Keratinocyte (primary cell): ENCODE results near the gene SATB2. TPM values are rescaled to one million over a fixed set of nuclear protein-coding genes. Genes with fewer than 3 reads are reported as not detected.
A peak's percentile ranks its signal among the peaks of the same experiment; 100 is the strongest.

Source experiments
- DNase-seq: peaks from one replicate; pipeline ENCODE4 v3.0.0-alpha.2; 2011; ENCODE audit warnings: low read depth, missing footprints, low spot score
- FAIRE-seq: peaks from 2 replicates; lab custom pipeline; 2011; peaks lifted over from hg19 to GRCh38; lab: Jason Lieb, UNC
- H2AFZ ChIP-seq: 2 replicates; pipeline ENCODE4 v1.6.0; 2012; ENCODE audit warnings: low read length, control low read depth, inconsistent platforms; ENCODE audit not compliant: control insufficient read depth
- H3K27ac ChIP-seq: 2 replicates; pipeline ENCODE4 v1.5.1; 2011; ENCODE audit warnings: low read length; ENCODE audit not compliant: control insufficient read depth, insufficient read depth
- H3K27me3 ChIP-seq: 3 replicates; pipeline ENCODE4 v1.6.0; 2011; ENCODE audit warnings: low read length; ENCODE audit not compliant: control insufficient read depth, insufficient read depth; ENCODE audit errors: extremely low read depth
- H3K36me3 ChIP-seq, 2 experiments: 2 replicates in 1 of 2; 3 replicates in 1 of 2; pipeline ENCODE4 v1.5.1; 2011; ENCODE audit warnings: low read length in 2 of 2, mild to moderate bottlenecking in 1 of 2; ENCODE audit not compliant: control insufficient read depth in 2 of 2, insufficient read depth in 2 of 2; ENCODE audit errors: extremely low read depth in 1 of 2
- H3K4me1 ChIP-seq: 3 replicates; pipeline ENCODE4 v1.5.1; 2011; ENCODE audit warnings: low read length; ENCODE audit not compliant: control insufficient read depth, insufficient read depth; ENCODE audit errors: extremely low read depth
- H3K4me2 ChIP-seq: 3 replicates; pipeline ENCODE4 v1.6.0; 2011; ENCODE audit warnings: low read depth, low read length; ENCODE audit not compliant: control insufficient read depth, insufficient read depth; ENCODE audit errors: extremely low read depth
- H3K4me3 ChIP-seq, 3 experiments: fragments of 200-600 bp in 1 of 3; sonication (generic) in 1 of 3; 2 replicates in 2 of 3; 3 replicates in 1 of 3; pipeline ENCODE4 v1.5.1; 2011 to 2016; ENCODE audit warnings: low read length in 3 of 3, mild to moderate bottlenecking in 3 of 3, control low read depth in 2 of 3, inconsistent platforms in 1 of 3, low read depth in 1 of 3, mixed read lengths in 1 of 3, mixed run types in 1 of 3, moderate library complexity in 1 of 3; ENCODE audit not compliant: control insufficient read depth in 2 of 3, insufficient read depth in 2 of 3; ENCODE audit errors: extremely low read depth in 1 of 3
- H3K79me2 ChIP-seq: 2 replicates; pipeline ENCODE4 v1.6.0; 2012; ENCODE audit warnings: low read length; ENCODE audit not compliant: control insufficient read depth, insufficient read depth
- H3K9ac ChIP-seq: 3 replicates; pipeline ENCODE4 v1.6.0; 2011; ENCODE audit warnings: low read length; ENCODE audit not compliant: control insufficient read depth, insufficient read depth; ENCODE audit errors: extremely low read depth
- H3K9me1 ChIP-seq: 3 replicates; pipeline ENCODE4 v1.6.0; 2011; ENCODE audit warnings: low read length; ENCODE audit not compliant: control insufficient read depth, insufficient read depth; ENCODE audit errors: extremely low read depth
- H3K9me3 ChIP-seq: 2 replicates; pipeline ENCODE4 v1.5.1; 2012; ENCODE audit warnings: low read depth, low read length; ENCODE audit not compliant: control insufficient read depth
- H4K20me1 ChIP-seq: 3 replicates; pipeline ENCODE4 v1.6.0; 2011; ENCODE audit warnings: low read length; ENCODE audit not compliant: control insufficient read depth, insufficient read depth; ENCODE audit errors: extremely low read depth
- EZH2 ChIP-seq: IDR thresholded peaks from one replicate; pipeline ENCODE4 v1.6.1; 2012; ENCODE audit warnings: inconsistent platforms, mild to moderate bottlenecking, low read length, moderate library complexity
- dilution Hi-C: fragments of 300-500 bp; cut with MboI; formaldehyde crosslinking; loops from one replicate; pipeline ENCODE4 v1.7.0; 2020; ENCODE audit warnings: low sequenced_read_pairs; ENCODE audit not compliant: extremely low pct_ligation_motif_present
- polyA plus RNA-seq, 5 experiments: library from polyadenylated mRNA; depleted of rRNA in 3 of 5; stranded (reverse) in 3 of 5; stranded (forward) in 1 of 5; unstranded in 1 of 5; fragments of >200 nt; gene quantifications; 1 replicate in 1 of 5; 2 replicates in 3 of 5; 3 replicates in 1 of 5; pipeline versions ENCODE4 v1.2.1 to v1.2.3, GENCODE V29; 2011 to 2012; ENCODE audit warnings: missing spikeins in 2 of 5, low read depth in 1 of 5, low replicate concordance in 1 of 5
- TF ChIP-seq, protein P1 (sequence below), 3 experiments: IDR thresholded peaks in 1 of 3; conservative IDR thresholded peaks in 1 of 3; optimal IDR thresholded peaks in 1 of 3; 2 replicates in 2 of 3; 3 replicates in 1 of 3; pipeline versions ENCODE3 to v1.5.1; 2011; ENCODE audit warnings: low read length in 3 of 3, mild to moderate bottlenecking in 3 of 3, moderate library complexity in 2 of 3, control low read depth in 1 of 3, inconsistent platforms in 1 of 3; ENCODE audit not compliant: insufficient read depth in 2 of 3; ENCODE audit errors: extremely low read depth in 1 of 3

Gene SATB2
- polyA plus RNA-seq, 1 donor (not counting 4 experiments of a cell fraction or from before 2014, with no cell fraction given) = 1.4 TPM

- dilution Hi-C loops = no loop called here
- Histone ChIP-seq H3K36me3 (no peaks in the 10 kb centered on the region), H3K4me2 (no peak overlapping the region), H3K9me1 (no peaks in the 10 kb centered on the region), H4K20me1 (no peaks in the 10 kb centered on the region), H3K27me3 (peaks cover 89% of the 10 kb centered on the region), H3K4me1 (peaks cover 2% of the 10 kb centered on the region), H3K27ac (no peak overlapping the region), H3K9ac (no peak overlapping the region), H3K4me3 (no peak overlapping the region), H3K9me3 (no peaks in the 10 kb centered on the region), H3K79me2 (no peaks in the 10 kb centered on the region), H2AFZ (no peak overlapping the region)
- DNase-seq = no peak
- no peak for FAIRE-seq
- TF ChIP-seq, protein P1, sequence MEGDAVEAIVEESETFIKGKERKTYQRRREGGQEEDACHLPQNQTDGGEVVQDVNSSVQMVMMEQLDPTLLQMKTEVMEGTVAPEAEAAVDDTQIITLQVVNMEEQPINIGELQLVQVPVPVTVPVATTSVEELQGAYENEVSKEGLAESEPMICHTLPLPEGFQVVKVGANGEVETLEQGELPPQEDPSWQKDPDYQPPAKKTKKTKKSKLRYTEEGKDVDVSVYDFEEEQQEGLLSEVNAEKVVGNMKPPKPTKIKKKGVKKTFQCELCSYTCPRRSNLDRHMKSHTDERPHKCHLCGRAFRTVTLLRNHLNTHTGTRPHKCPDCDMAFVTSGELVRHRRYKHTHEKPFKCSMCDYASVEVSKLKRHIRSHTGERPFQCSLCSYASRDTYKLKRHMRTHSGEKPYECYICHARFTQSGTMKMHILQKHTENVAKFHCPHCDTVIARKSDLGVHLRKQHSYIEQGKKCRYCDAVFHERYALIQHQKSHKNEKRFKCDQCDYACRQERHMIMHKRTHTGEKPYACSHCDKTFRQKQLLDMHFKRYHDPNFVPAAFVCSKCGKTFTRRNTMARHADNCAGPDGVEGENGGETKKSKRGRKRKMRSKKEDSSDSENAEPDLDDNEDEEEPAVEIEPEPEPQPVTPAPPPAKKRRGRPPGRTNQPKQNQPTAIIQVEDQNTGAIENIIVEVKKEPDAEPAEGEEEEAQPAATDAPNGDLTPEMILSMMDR (optimal IDR thresholded peaks at IDR 0.05 in 1 of 3, IDR thresholded peaks at IDR 0.05 in 1 of 3, conservative IDR thresholded peaks at IDR 0.05 in 1 of 3; ENCODE audit: extremely low read depth in 1 of 3, insufficient read depth in 2 of 3, low read length in 3 of 3) = no peak
- peak; percentile 88 for TF ChIP-seq EZH2
These were observed 12.0 kb upstream of the SATB2 start for GRCh38 chr2:199469514-199470360.

GRCh38 chr2:199468561-199469513 lies 11.1 kb upstream of the SATB2 start:
- no peaks in the 10 kb centered on the region for H3K9me3 ChIP-seq
- no peak overlapping the region for H3K27ac ChIP-seq
- no peak for DNase-seq
- H3K4me1 ChIP-seq = peaks cover 2% of the 10 kb centered on the region
- H3K9me1 ChIP-seq = no peaks in the 10 kb centered on the region
- no peaks in the 10 kb centered on the region for H4K20me1 ChIP-seq
- peak overlapping the region; percentile 3 for H3K4me2 ChIP-seq
- dilution Hi-C loops = no loop called here
- H3K79me2 ChIP-seq = no peaks in the 10 kb centered on the region
- peak overlapping the region in 1 of 3 experiments; percentile 27 for H3K4me3 ChIP-seq
- TF ChIP-seq EZH2 = peak; percentile 95
- TF ChIP-seq, protein P1 (optimal IDR thresholded peaks at IDR 0.05 in 1 of 3, IDR thresholded peaks at IDR 0.05 in 1 of 3, conservative IDR thresholded peaks at IDR 0.05 in 1 of 3; ENCODE audit: extremely low read depth in 1 of 3, insufficient read depth in 2 of 3, low read length in 3 of 3) = no peak
- FAIRE-seq = no peak
- H3K27me3 ChIP-seq = peaks cover 90% of the 10 kb centered on the region
- no peaks in the 10 kb centered on the region for H3K36me3 ChIP-seq
- peak overlapping the region; percentile 51 for H2AFZ ChIP-seq
- H3K9ac ChIP-seq = no peak overlapping the region
